KOPT-K1 (cell line): ENCODE measurements around the gene DDX42.

Source experiments
- H3K27ac ChIP-seq: fragments of 200-600 bp; sonication (generic); 2 replicates; pipeline ENCODE4 v1.5.1; 2016; ENCODE audit warnings: antibody characterized with exemption, mild to moderate bottlenecking, low read depth, low read length; ENCODE audit not compliant: poor library complexity, severe bottlenecking
- H3K36me3 ChIP-seq: fragments of 200-600 bp; sonication (generic); 2 replicates; pipeline ENCODE4 v1.5.1; 2017; ENCODE audit warnings: antibody characterized with exemption, mild to moderate bottlenecking, low read length, moderate library complexity; ENCODE audit not compliant: insufficient read depth
- H3K9me3 ChIP-seq: fragments of 200-600 bp; sonication (generic); 2 replicates; pipeline ENCODE4 v1.5.1; 2017; ENCODE audit warnings: antibody characterized with exemption, low read length, mild to moderate bottlenecking; ENCODE audit not compliant: insufficient read depth, poor library complexity, severe bottlenecking

DDX42 gene

DNA sequence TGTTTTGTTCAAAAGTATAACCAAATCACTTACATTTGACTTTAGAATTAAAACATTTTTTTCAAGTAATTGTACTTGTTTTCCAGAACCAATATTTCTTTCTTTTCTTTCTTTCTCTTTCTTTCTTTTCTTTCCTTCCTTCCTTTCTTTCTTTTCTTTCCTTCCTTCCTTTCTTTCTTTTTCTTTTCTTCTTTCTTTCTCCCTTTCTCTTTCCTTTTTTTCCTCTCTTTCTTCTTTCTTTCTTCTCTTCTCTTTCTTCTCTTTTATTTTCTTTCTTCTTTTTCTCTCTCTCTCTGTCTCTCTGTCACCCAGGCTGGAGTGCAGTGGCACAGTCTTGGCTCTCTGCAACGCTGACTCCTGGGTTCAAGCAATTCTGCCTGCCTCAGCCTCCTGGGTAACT, 26.8 kb downstream of the DDX42 start:
- Histone ChIP-seq H3K9me3 (no peaks in the 10 kb centered on the region), H3K27ac (no peak overlapping the region), H3K36me3 (peaks cover 100% of the 10 kb centered on the region)

- peaks cover 100% of the 10 kb centered on the region for H3K36me3 ChIP-seq
Observed at GRCh38 chr17:63804328-63804727, 30.4 kb downstream of the DDX42 start.

DNA sequence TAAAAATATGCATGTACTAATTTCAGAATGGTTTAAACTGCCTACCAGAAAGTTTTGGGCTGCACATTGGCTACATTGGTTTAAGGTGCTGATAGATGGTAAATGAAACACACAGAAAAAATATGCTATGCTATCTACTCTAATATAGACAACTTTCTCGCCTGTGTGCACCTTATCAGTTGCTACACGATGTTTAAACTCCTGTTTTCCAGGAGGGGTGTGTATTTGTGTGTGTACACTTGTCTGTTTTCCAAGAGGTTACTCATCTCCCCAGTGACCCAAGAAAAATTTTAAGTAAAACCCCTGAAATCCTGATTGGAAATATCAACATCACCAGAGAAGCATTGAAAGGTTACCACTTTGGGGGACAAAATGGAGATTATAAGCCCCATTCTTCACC, 31.6 kb downstream of the DDX42 start:
- Histone ChIP-seq H3K9me3 (no peaks in the 10 kb centered on the region), H3K36me3 (peaks cover 100% of the 10 kb centered on the region), H3K27ac (no peak overlapping the region)

More at GRCh38 chr17:63804328-63804727, 30.4 kb downstream of the DDX42 start:
- no peak overlapping the region for H3K27ac ChIP-seq
- H3K9me3 ChIP-seq, result no peaks in the 10 kb centered on the region

DNA sequence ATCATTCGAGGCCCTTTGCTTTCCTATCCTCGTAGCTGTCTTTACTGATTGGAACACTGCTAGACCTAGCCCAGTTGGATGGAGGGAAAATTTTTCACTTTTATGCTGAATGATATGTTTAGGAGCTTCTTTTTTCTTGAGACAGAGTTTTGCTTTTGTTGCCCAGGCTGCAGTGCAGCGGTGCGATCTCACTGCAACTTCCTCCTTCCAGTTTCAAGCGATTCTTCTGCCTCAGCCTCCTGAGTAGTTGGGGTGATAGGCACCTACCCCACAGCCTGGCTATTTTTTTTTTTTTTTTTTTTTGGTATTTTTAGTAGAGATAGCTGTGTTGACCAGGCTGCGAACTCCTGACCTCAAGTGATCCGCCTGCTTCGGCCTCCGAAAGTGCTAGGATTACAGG, 36.0 kb downstream of the DDX42 start:
- H3K27ac ChIP-seq, result no peak overlapping the region
- H3K9me3 ChIP-seq, result no peaks in the 10 kb centered on the region
- H3K36me3 ChIP-seq, result peaks cover 100% of the 10 kb centered on the region

DNA sequence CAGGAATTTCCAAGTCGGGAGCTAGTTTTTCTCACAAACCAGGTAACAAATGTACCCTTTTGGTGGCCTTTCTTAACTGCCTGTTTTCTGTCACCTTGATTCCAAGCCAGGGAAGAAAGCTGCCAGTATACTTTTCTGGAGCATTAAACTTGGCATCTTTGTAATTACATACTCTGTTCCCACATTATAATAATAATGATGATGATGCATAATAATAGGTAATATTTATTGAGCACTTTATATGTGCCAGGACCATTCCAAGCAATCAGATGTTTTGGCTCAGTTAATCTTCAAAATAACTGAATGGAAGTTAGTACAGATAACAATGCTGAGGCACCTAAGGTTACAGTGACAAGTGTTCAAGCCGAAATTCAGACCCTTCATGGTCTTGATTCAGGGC, 42.2 kb downstream of the DDX42 start:
- Histone ChIP-seq H3K27ac (no peak overlapping the region), H3K9me3 (no peaks in the 10 kb centered on the region), H3K36me3 (peaks cover 100% of the 10 kb centered on the region)

DNA sequence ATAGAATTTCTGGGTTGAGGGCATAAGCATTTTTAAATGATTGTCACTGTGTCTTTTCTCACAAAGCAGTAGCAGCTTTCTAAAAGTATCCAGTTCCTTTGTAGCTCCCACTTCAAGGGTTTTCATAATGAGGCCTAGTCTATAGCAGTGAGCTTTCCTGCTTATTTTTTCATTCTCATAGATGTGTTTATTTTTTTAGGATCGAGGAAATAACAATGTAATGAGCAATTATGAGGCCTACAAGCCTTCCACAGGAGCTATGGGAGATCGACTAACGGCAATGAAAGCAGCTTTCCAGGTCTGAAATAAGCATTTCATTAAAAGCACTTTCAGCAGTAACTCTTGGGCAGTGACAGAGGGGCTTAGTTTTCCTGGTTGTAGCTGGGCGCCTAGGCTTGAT, 42.7 kb downstream of the DDX42 start:
- H3K27ac ChIP-seq, result peak overlapping the region; percentile 77
- H3K36me3 ChIP-seq, result peaks cover 100% of the 10 kb centered on the region
- H3K9me3 ChIP-seq, result no peaks in the 10 kb centered on the region

- no peaks in the 10 kb centered on the region for H3K9me3 ChIP-seq
- H3K36me3 ChIP-seq, result peaks cover 100% of the 10 kb centered on the region
- peak overlapping the region; percentile 77 for H3K27ac ChIP-seq
Observed at GRCh38 chr17:63817736-63818385, 43.9 kb downstream of the DDX42 start.

- Histone ChIP-seq H3K27ac (peak overlapping the region; percentile 77), H3K36me3 (peaks cover 100% of the 10 kb centered on the region)
Observed at GRCh38 chr17:63819131-63819530, 45.2 kb downstream of the DDX42 start.

GRCh38 chr17:63819585-63820537, 45.9 kb downstream of the DDX42 start:
- no peaks in the 10 kb centered on the region for H3K9me3 ChIP-seq
- peak overlapping the region; percentile 77 for H3K27ac ChIP-seq
- H3K36me3 ChIP-seq, result peaks cover 100% of the 10 kb centered on the region

More at GRCh38 chr17:63819131-63819530, 45.2 kb downstream of the DDX42 start:
- no peaks in the 10 kb centered on the region for H3K9me3 ChIP-seq

- peaks cover 100% of the 10 kb centered on the region for H3K36me3 ChIP-seq
Observed at GRCh38 chr17:63820963-63821561, 47.1 kb downstream of the DDX42 start.

GRCh38 chr17:63821804-63822203, 47.8 kb downstream of the DDX42 start:
- Histone ChIP-seq H3K27ac (peak overlapping the region; percentile 77), H3K36me3 (peaks cover 93% of the 10 kb centered on the region), H3K9me3 (no peaks in the 10 kb centered on the region)

More at GRCh38 chr17:63820963-63821561, 47.1 kb downstream of the DDX42 start:
- no peaks in the 10 kb centered on the region for H3K9me3 ChIP-seq
- peak overlapping the region; percentile 77 for H3K27ac ChIP-seq

DNA sequence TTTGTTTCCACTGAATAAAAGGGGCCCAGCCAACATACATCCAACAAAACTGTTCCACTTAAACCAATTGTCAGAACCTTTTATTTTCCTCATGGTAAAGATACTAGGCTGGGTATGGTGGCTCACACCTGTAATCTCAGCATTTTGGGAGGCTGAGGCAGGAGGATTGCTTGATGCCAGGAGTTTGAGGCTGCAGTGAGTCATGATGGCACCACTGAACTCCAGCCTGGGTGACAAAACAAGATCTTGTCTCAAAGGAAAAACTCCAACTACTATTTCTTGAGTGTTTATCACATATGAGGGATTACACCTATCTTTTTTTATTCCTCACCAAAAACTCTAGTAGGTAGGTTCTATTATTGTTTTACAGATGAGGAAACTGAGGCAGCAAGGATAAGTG, 48.6 kb downstream of the DDX42 start:
- peaks cover 86% of the 10 kb centered on the region for H3K36me3 ChIP-seq
- H3K27ac ChIP-seq, result peak overlapping the region; percentile 77
- H3K9me3 ChIP-seq, result no peaks in the 10 kb centered on the region

- Histone ChIP-seq H3K9me3 (no peaks in the 10 kb centered on the region), H3K36me3 (peaks cover 78% of the 10 kb centered on the region), H3K27ac (peak overlapping the region; percentile 2)
Observed at GRCh38 chr17:63823659-63824331, 49.8 kb downstream of the DDX42 start.

- no peaks in the 10 kb centered on the region for H3K9me3 ChIP-seq
- no peak overlapping the region for H3K27ac ChIP-seq
- H3K36me3 ChIP-seq, result peaks cover 78% of the 10 kb centered on the region
Observed at GRCh38 chr17:63824362-63824761, 50.4 kb downstream of the DDX42 start.
